ENCODE measurements around the gene CDK14.

DNA sequence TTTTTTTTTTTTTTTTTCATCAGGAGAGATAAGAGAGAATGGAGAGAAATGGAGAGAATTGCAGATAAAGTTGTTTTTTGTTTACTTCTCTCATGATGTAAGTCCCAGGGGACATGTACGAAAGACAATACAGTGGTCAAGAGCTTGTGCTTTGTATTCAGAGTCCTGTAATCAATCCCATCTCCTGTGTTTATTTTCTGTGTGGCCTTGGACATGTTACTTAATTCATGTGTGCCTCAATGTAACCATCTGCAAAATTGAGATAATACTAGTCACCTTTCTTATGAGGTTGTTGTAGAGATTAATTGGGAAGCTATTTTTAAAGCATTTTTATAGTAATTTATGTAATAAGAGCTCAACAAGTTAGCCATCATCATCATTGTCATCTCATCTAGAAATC, 117.5 kb downstream of the CDK14 start:
- TF ChIP-seq CTCF (conservative IDR thresholded peaks at IDR 0.05) (no peak), EZH2 (IDR thresholded peaks at IDR 0.05; ENCODE audit: low read depth) (no peak)
